Brain microvascular endothelial cell (primary cell): ENCODE results near the gene SMU1.

ENCODE experiments used
- DNase-seq: peaks from one replicate; pipeline ENCODE4 v3.0.0-alpha.2; 2020
- H3K27ac ChIP-seq: fragments of 250-450 bp; sonication (Bioruptor Pico); 2 replicates; pipeline ENCODE4 v1.5.1; 2020; ENCODE audit warnings: mild to moderate bottlenecking, moderate library complexity
- H3K27me3 ChIP-seq: fragments of 250-450 bp; sonication (Bioruptor Pico); replicated peaks from 2 replicates; pipeline ENCODE4 v1.5.1; 2020; ENCODE audit warnings: mild to moderate bottlenecking
- H3K36me3 ChIP-seq: fragments of 250-450 bp; sonication (Bioruptor Pico); replicated peaks from 2 replicates; pipeline ENCODE4 v1.5.1; 2020; ENCODE audit warnings: mild to moderate bottlenecking
- H3K4me3 ChIP-seq: 2 replicates; pipeline ENCODE4 v1.5.1; 2011; ENCODE audit warnings: low read depth, mild to moderate bottlenecking, control low read depth, low read length, moderate library complexity
- CTCF ChIP-seq: IDR thresholded peaks from 2 replicates; pipeline ENCODE4 v1.5.1; 2011; ENCODE audit warnings: low read depth, mild to moderate bottlenecking, moderate library complexity, low read length, control low read depth, inconsistent platforms; ENCODE audit errors: missing control alignments
- in situ Hi-C: cut with HindIII; loops from 2 replicates; pipeline ENCODE4 v1.10.0; 2017; ENCODE audit warnings: low sequenced_read_pairs, low pct_ligation_motif_present

Gene SMU1

DNA sequence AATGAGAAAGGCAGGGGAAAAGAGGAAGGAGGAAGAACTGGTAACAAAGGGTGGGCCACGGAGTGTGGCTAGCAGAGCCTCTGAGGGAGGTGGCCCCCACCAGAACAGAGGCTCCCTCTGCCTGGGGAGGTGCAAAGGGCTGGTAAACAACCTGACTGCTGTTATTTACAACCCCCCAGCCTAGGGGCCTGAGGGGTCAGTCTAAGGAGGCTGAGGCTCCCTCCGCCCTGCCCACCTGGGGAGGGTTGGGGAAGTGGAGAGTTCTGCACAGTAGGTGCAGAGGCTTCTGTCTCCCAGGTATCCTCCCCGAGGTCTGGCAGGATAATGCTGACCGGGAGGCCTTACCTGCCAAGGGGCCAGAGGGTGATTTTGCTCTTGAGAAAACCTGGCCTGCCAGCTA, 35.6 kb upstream of the SMU1 start:
- Histone ChIP-seq H3K4me3 (no peak overlapping the region), H3K27me3 (no peaks in the 10 kb centered on the region), H3K36me3 (peaks cover 16% of the 10 kb centered on the region), H3K27ac (no peak overlapping the region)
- no peak for DNase-seq
- in situ Hi-C loops: no loop called here
- TF ChIP-seq CTCF: no peak

- Histone ChIP-seq H3K4me3 (no peak overlapping the region), H3K27ac (no peak overlapping the region), H3K36me3 (peaks cover 16% of the 10 kb centered on the region), H3K27me3 (no peaks in the 10 kb centered on the region)
- TF ChIP-seq CTCF: no peak
- no peak for DNase-seq
- in situ Hi-C loops: no loop called here
Measured at GRCh38 chr9:33111631-33112030, 35.2 kb upstream of the SMU1 start.

GRCh38 chr9:33110686-33111085, 34.2 kb upstream of the SMU1 start:
- no peak for DNase-seq
- in situ Hi-C loops: no loop called here
- no peak for TF ChIP-seq CTCF
- H3K27me3 ChIP-seq: no peaks in the 10 kb centered on the region
- no peak overlapping the region for H3K27ac ChIP-seq
- peaks cover 14% of the 10 kb centered on the region for H3K36me3 ChIP-seq
- H3K4me3 ChIP-seq: no peak overlapping the region

DNA sequence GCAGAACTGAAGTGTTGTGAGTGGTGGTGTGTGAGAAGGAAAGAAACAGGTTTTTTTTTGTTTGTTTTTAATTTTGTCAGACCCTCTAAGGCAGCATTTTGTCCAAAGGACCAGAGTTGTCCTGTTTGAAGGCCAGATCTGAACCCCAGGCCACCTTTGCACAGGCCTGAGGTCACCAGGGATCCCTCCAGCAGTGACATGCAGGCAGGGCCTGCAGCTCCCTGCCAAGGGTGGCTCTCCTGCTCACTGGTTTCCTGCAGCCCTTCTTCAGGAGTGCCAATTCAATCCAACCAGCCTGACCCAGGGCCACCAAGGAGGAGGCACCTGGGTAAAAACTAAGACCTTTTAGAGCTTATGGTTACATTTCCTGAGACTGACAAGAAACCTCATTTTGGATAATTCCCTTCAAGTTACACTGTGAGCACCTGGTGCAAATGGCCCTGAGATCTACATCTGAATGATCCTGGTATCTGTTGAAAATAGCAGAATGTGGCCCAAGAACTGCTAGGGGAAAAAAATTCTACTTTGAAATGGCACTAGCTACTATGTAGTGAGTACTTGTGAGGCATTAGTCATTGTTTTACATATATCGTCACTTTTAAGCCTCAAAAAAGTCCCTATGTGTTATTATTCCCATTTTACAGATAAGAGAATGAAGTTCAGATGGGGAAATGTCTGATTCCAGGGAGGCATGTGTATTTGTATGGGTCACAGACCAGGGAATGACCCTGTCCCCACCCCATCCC, 33.5 kb upstream of the SMU1 start:
- H3K27ac ChIP-seq: no peak overlapping the region

DNA sequence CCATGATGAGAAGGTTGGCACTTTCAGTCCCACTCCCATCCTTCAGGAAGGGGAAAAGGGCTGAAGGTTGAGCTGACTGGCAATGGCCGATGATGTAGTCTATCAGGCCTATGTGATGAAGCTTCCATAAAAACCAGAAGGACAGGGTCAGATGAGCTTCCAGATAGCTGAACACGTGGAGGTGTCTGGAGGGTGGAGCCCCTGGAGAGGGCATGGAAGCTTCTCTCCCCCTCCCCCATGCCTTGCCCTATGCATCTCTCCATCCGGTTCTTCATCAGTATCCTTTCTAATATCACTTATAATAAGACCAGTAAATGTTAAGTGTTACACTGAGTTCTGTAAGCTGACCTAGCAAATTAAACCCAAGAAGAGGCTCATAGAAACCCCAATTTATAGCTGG, 32.6 kb upstream of the SMU1 start:
- no peak overlapping the region for H3K27ac ChIP-seq
- in situ Hi-C loops: no loop called here
- H3K4me3 ChIP-seq: no peak overlapping the region
- no peak for TF ChIP-seq CTCF
- DNase-seq: no peak
- peaks cover 11% of the 10 kb centered on the region for H3K36me3 ChIP-seq
- no peaks in the 10 kb centered on the region for H3K27me3 ChIP-seq

More for the DNA sequence above, 33.5 kb upstream of the SMU1 start:
- no peak for TF ChIP-seq CTCF
- Histone ChIP-seq H3K27me3 (no peaks in the 10 kb centered on the region), H3K36me3 (peaks cover 11% of the 10 kb centered on the region), H3K4me3 (no peak overlapping the region)
- no peak for DNase-seq
- in situ Hi-C loops: no loop called here

- H3K36me3 ChIP-seq: peaks cover 7% of the 10 kb centered on the region
- in situ Hi-C loops: no loop called here
- TF ChIP-seq CTCF: no peak
- DNase-seq: no peak
- H3K27me3 ChIP-seq: no peaks in the 10 kb centered on the region
- no peak overlapping the region for H3K4me3 ChIP-seq
- H3K27ac ChIP-seq: no peak overlapping the region
Measured at GRCh38 chr9:33108472-33108871, 32.0 kb upstream of the SMU1 start.
